Measurements from ENCODE around the gene SPEM1. TPM values are rescaled to one million over a fixed set of nuclear protein-coding genes. Genes with fewer than 3 reads are reported as not detected.

The SPEM1 gene
- total and polyA plus RNA-seq, 12 donors, result not detected

DNA sequence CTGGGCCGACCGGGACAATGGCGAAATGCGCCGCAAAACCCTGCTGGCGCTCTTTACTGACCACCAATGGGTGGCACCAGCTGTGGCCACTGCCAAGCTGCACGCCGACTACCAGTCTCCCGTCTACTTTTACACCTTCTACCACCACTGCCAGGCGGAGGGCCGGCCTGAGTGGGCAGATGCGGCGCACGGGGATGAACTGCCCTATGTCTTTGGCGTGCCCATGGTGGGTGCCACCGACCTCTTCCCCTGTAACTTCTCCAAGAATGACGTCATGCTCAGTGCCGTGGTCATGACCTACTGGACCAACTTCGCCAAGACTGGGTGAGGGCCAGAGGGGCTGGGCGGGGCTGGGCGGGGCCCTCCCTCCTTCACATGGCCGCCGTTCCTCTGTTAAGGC, 4.3 kb upstream of the SPEM1 start:
- Histone ChIP-seq H3K9me3 (no peaks in the 10 kb centered on the region), H3K4me1 (no peaks in the 10 kb centered on the region), H3K36me3 (peaks cover 0 to 10% (median 0%) of the 10 kb centered on the region in 9 donors), H3K27ac (no peak overlapping the region), H3K4me3 (no peak overlapping the region), H3K27me3 (no peaks in the 10 kb centered on the region)
- TF ChIP-seq, protein P1, sequence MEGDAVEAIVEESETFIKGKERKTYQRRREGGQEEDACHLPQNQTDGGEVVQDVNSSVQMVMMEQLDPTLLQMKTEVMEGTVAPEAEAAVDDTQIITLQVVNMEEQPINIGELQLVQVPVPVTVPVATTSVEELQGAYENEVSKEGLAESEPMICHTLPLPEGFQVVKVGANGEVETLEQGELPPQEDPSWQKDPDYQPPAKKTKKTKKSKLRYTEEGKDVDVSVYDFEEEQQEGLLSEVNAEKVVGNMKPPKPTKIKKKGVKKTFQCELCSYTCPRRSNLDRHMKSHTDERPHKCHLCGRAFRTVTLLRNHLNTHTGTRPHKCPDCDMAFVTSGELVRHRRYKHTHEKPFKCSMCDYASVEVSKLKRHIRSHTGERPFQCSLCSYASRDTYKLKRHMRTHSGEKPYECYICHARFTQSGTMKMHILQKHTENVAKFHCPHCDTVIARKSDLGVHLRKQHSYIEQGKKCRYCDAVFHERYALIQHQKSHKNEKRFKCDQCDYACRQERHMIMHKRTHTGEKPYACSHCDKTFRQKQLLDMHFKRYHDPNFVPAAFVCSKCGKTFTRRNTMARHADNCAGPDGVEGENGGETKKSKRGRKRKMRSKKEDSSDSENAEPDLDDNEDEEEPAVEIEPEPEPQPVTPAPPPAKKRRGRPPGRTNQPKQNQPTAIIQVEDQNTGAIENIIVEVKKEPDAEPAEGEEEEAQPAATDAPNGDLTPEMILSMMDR (IDR thresholded peaks at IDR 0.05), result no peak
- WGBS, 2 donors, result 89 to 94% methylated on average over 23 of the region's 23 CpGs
- DNase-seq, result no peak
- intact Hi-C loops (cut with DNase I), result no loop called here
- ATAC-seq, result no peak

DNA sequence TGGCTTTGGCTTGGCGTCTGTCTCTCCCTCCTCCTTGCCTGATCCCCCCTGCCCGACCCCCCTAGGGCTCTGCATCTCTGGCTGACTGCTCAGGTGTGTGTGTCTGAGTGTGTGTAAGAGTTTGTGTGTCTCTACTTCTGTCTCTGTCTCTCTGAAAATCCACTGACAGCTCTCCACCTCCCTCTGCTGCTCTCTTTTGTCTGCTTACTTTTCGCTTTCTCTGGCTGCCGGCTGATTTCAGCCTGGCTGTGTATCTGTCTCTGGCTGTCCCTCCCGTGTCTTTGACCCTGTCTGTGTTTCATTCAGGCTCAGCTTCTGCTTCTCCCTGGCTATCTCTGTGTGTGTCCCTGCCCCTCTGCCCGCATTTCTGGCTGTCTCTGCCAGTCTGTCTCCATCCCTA, 3.8 kb upstream of the SPEM1 start:
- no peak for DNase-seq
- H3K36me3 ChIP-seq, result peaks cover 0 to 10% (median 0%) of the 10 kb centered on the region in 9 donors
- ATAC-seq, result no peak
- no peaks in the 10 kb centered on the region for H3K27me3 ChIP-seq
- no peaks in the 10 kb centered on the region for H3K4me1 ChIP-seq
- no peak overlapping the region for H3K27ac ChIP-seq
- 79 to 86% methylated on average over 6 of the region's 6 CpGs for WGBS, 2 donors
- H3K9me3 ChIP-seq, result no peaks in the 10 kb centered on the region
- no peak overlapping the region for H3K4me3 ChIP-seq
- intact Hi-C loops (cut with DNase I), result no loop called here
- TF ChIP-seq, protein P1 (IDR thresholded peaks at IDR 0.05), result no peak

DNA sequence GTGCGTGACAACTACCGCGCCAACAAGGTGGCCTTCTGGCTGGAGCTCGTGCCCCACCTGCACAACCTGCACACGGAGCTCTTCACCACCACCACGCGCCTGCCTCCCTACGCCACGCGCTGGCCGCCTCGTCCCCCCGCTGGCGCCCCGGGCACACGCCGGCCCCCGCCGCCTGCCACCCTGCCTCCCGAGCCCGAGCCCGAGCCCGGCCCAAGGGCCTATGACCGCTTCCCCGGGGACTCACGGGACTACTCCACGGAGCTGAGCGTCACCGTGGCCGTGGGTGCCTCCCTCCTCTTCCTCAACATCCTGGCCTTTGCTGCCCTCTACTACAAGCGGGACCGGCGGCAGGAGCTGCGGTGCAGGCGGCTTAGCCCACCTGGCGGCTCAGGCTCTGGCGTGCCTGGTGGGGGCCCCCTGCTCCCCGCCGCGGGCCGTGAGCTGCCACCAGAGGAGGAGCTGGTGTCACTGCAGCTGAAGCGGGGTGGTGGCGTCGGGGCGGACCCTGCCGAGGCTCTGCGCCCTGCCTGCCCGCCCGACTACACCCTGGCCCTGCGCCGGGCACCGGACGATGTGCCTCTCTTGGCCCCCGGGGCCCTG, 3.0 kb upstream of the SPEM1 start:
- DNase-seq, result no peak
- intact Hi-C loops (cut with DNase I), result no loop called here
- H3K27me3 ChIP-seq, result no peaks in the 10 kb centered on the region
- no peak overlapping the region for H3K27ac ChIP-seq
- no peaks in the 10 kb centered on the region for H3K4me1 ChIP-seq
- peaks cover 0 to 10% (median 0%) of the 10 kb centered on the region in 9 donors for H3K36me3 ChIP-seq
- no peak for ATAC-seq
- no peak overlapping the region for H3K4me3 ChIP-seq
- TF ChIP-seq, protein P1 (IDR thresholded peaks at IDR 0.05), result no peak
- no peaks in the 10 kb centered on the region for H3K9me3 ChIP-seq
- WGBS, 2 donors, result 95 to 96% methylated on average over 49 to 54 of the region's 54 CpGs

DNA sequence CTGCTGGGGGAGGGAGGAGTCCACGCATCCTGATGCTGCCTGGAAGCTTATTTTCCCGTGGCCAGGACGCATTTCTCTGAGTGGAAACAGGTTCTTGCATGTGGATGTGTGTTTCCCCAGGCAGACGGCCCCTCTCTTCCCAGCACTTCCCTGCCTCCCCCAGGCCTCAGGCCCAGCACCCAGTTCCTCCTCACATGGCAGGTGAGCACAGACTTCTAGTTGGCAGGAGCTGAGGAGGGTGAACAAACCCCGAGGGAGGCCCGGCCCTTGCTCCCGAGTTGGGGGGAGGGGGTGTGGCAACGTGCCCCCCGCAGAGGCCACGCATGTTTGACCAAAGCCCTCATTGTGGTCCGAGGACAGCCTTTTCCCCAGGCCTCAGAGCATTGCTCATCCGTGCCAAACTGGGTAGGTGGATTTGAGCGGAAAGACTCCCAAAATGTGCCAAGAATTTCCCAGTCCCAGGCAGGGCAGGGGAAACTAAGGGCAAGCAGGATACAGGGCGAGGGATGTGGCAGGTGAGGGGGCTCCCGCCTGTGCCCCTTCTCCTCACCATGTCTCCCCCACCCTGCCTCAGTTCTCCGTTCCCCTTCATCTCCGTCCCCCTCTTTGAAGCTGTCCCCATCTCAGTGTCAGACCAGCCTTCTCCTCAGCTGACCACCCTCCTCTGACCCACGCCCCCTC, 1.5 kb upstream of the SPEM1 start:
- intact Hi-C loops (cut with DNase I), result no loop called here
- ATAC-seq (no peak), DNase-seq (no peak)
- H3K36me3 ChIP-seq, result peaks cover 0 to 10% (median 0%) of the 10 kb centered on the region in 9 donors
- TF ChIP-seq, protein P1 (IDR thresholded peaks at IDR 0.05), result no peak
- H3K27me3 ChIP-seq, result no peaks in the 10 kb centered on the region
- WGBS, 2 donors, result 73 to 78% methylated on average over 18 of the region's 18 CpGs
- H3K27ac ChIP-seq, result no peak overlapping the region
- no peaks in the 10 kb centered on the region for H3K9me3 ChIP-seq
- no peaks in the 10 kb centered on the region for H3K4me1 ChIP-seq
- no peak overlapping the region for H3K4me3 ChIP-seq

All from heart right ventricle (tissue), 16 donors.